Mesenchymal stem cell (in vitro differentiated cells and primary cell): ENCODE measurements around the gene TIPARP.

ENCODE experiments used
- DNase-seq: peaks from one replicate; pipeline ENCODE4 v3.0.0-alpha.2; 2013
- H2AFZ ChIP-seq: one replicate; pipeline ENCODE4 v1.6.1; 2013; ENCODE audit warnings: low read depth, mild to moderate bottlenecking, control low read depth, inconsistent platforms, low read length, moderate library complexity
- H2AK5ac ChIP-seq: 2 replicates; pipeline ENCODE4 v1.6.1; 2013; ENCODE audit warnings: low read length, moderate library complexity, mild to moderate bottlenecking, inconsistent platforms; ENCODE audit not compliant: severe bottlenecking
- H2BK120ac ChIP-seq: one replicate; pipeline ENCODE4 v1.6.1; 2013; ENCODE audit warnings: low read depth, mild to moderate bottlenecking, inconsistent platforms, low read length, moderate library complexity
- H2BK12ac ChIP-seq, 2 experiments: one replicate each; pipeline ENCODE4 v1.6.1; 2013; ENCODE audit warnings: inconsistent platforms in 2 of 2, low read length in 2 of 2, mild to moderate bottlenecking in 2 of 2, moderate library complexity in 2 of 2, control low read depth in 1 of 2
- H2BK15ac ChIP-seq: one replicate; pipeline ENCODE4 v1.6.1; 2013; ENCODE audit warnings: mild to moderate bottlenecking, low read depth, inconsistent platforms; ENCODE audit not compliant: poor library complexity, severe bottlenecking
- H2BK5ac ChIP-seq: 2 replicates; pipeline ENCODE4 v1.6.1; 2013; ENCODE audit warnings: low read depth, mild to moderate bottlenecking, low read length, control low read depth, inconsistent platforms; ENCODE audit not compliant: poor library complexity, severe bottlenecking
- H3K14ac ChIP-seq, 2 experiments: one replicate each; pipeline ENCODE4 v1.6.1; 2013; ENCODE audit warnings: inconsistent platforms in 2 of 2, low read length in 2 of 2, control low read depth in 1 of 2, mild to moderate bottlenecking in 1 of 2, moderate library complexity in 1 of 2
- H3K18ac ChIP-seq, 2 experiments: one replicate each; pipeline ENCODE4 v1.6.1; 2013; ENCODE audit warnings: inconsistent platforms in 2 of 2, low read length in 2 of 2, control low read depth in 1 of 2, low read depth in 1 of 2, mild to moderate bottlenecking in 1 of 2
- H3K23ac ChIP-seq, 2 experiments: one replicate each; pipeline ENCODE4 v1.6.1; 2013; ENCODE audit warnings: inconsistent platforms in 2 of 2, low read length in 2 of 2, mild to moderate bottlenecking in 2 of 2, moderate library complexity in 2 of 2, control low read depth in 1 of 2
- H3K27ac ChIP-seq: 2 replicates; pipeline ENCODE4 v1.5.1; 2013; ENCODE audit warnings: mild to moderate bottlenecking, moderate library complexity, low read length, control low read depth, inconsistent platforms; ENCODE audit not compliant: poor library complexity, severe bottlenecking
- H3K27me3 ChIP-seq, 2 experiments: 2 replicates each; pipeline versions ENCODE4 v1.6.1 to v1.7.0; 2013; ENCODE audit warnings: low read length in 2 of 2, mild to moderate bottlenecking in 2 of 2, moderate library complexity in 2 of 2, control low read depth in 1 of 2, inconsistent platforms in 1 of 2; ENCODE audit not compliant: control insufficient read depth in 1 of 2, insufficient read depth in 1 of 2
- H3K36me3 ChIP-seq, 2 experiments: 2 replicates each; pipeline versions ENCODE4 v1.6.1 to v1.7.0; 2013; ENCODE audit warnings: low read length in 2 of 2, control low read depth in 1 of 2, inconsistent platforms in 1 of 2, low read depth in 1 of 2, mild to moderate bottlenecking in 1 of 2; ENCODE audit not compliant: insufficient read depth in 2 of 2, control insufficient read depth in 1 of 2
- H3K4ac ChIP-seq, 2 experiments: one replicate each; pipeline ENCODE4 v1.6.1; 2013; ENCODE audit warnings: inconsistent platforms in 2 of 2, low read length in 2 of 2, mild to moderate bottlenecking in 2 of 2, moderate library complexity in 2 of 2, control low read depth in 1 of 2, low read depth in 1 of 2
- H3K4me1 ChIP-seq: 2 replicates; pipeline ENCODE4 v1.6.1; 2013; ENCODE audit warnings: low read depth, low read length, control low read depth; ENCODE audit not compliant: control insufficient read depth, insufficient read depth
- H3K4me2 ChIP-seq: 2 replicates; pipeline ENCODE4 v1.6.1; 2013; ENCODE audit warnings: low read length, mild to moderate bottlenecking, inconsistent platforms; ENCODE audit not compliant: poor library complexity, severe bottlenecking
- H3K4me3 ChIP-seq, 2 experiments: 2 replicates each; pipeline versions ENCODE4 v1.5.1 to v1.7.0; 2013; ENCODE audit warnings: low read length in 2 of 2, mild to moderate bottlenecking in 2 of 2, control low read depth in 1 of 2, low read depth in 1 of 2; ENCODE audit not compliant: insufficient read depth in 1 of 2
- H3K79me1 ChIP-seq: replicated peaks from 2 replicates; pipeline ENCODE4 v1.6.1; 2013; ENCODE audit warnings: mild to moderate bottlenecking, control low read depth, low read length, inconsistent platforms; ENCODE audit not compliant: poor library complexity, severe bottlenecking
- H3K9ac ChIP-seq: 2 replicates; pipeline ENCODE4 v1.7.0; 2013; ENCODE audit warnings: mild to moderate bottlenecking, low read length, moderate library complexity
- H3K9me3 ChIP-seq: 2 replicates; pipeline ENCODE4 v1.7.0; 2013; ENCODE audit warnings: mild to moderate bottlenecking, low read length; ENCODE audit not compliant: control insufficient read depth
- H4K8ac ChIP-seq: one replicate; pipeline ENCODE4 v1.6.1; 2013; ENCODE audit warnings: inconsistent platforms, mild to moderate bottlenecking, low read length, moderate library complexity
- H4K91ac ChIP-seq: one replicate; pipeline ENCODE4 v1.6.1; 2013; ENCODE audit warnings: mild to moderate bottlenecking, low read length, inconsistent platforms
- WGBS: methylation state at CpG from one replicate; pipeline ENCODE4 v1.1.7; 2013; ENCODE audit warnings: mixed read lengths; 5-methylcytosine and 5-hydroxymethylcytosine counted together

The TIPARP gene

GRCh38 chr3:156689608-156690007 lies 15.2 kb downstream of the TIPARP start:
- Histone ChIP-seq H2BK15ac (no peak overlapping the region), H3K27me3 (no peaks in the 10 kb centered on the region), H3K36me3 (peaks cover 0 to 11% of the 10 kb centered on the region in 2 experiments), H3K4me2 (no peak overlapping the region), H2AFZ (no peak overlapping the region), H3K4ac (no peak overlapping the region), H2BK120ac (no peak overlapping the region), H3K27ac (no peak overlapping the region), H2BK5ac (no peak overlapping the region), H3K4me1 (peaks cover 1% of the 10 kb centered on the region), H3K23ac (no peak overlapping the region), H2BK12ac (peak overlapping the region in 1 of 2 experiments; percentile 37), H3K18ac (peak overlapping the region in 1 of 2 experiments; percentile 15), H3K79me1 (no peaks in the 10 kb centered on the region), H3K14ac (no peak overlapping the region), H3K4me3 (peak overlapping the region in 1 of 2 experiments; percentile 17), H4K8ac (no peak overlapping the region), H2AK5ac (no peak overlapping the region), H4K91ac (no peak overlapping the region), H3K9me3 (no peaks in the 10 kb centered on the region), H3K9ac (peak overlapping the region; percentile 94)
- DNase-seq: no peak
- 0% methylated on average over 1 of the region's 1 CpG for WGBS

GRCh38 chr3:156691920-156692319 lies 17.5 kb downstream of the TIPARP start:
- H4K91ac ChIP-seq: no peak overlapping the region
- no peak overlapping the region for H3K23ac ChIP-seq
- H2BK120ac ChIP-seq: no peak overlapping the region
- H3K27me3 ChIP-seq: no peaks in the 10 kb centered on the region
- H2BK12ac ChIP-seq: no peak overlapping the region
- H2BK5ac ChIP-seq: no peak overlapping the region
- H3K4me1 ChIP-seq: peaks cover 2% of the 10 kb centered on the region
- no peak overlapping the region for H3K14ac ChIP-seq
- no peak overlapping the region for H3K18ac ChIP-seq
- no peaks in the 10 kb centered on the region for H3K79me1 ChIP-seq
- peak; percentile 87 for DNase-seq
- H3K9me3 ChIP-seq: no peaks in the 10 kb centered on the region
- H4K8ac ChIP-seq: no peak overlapping the region
- no peak overlapping the region for H3K27ac ChIP-seq
- H2AK5ac ChIP-seq: no peak overlapping the region
- H3K4me3 ChIP-seq: peak overlapping the region in 1 of 2 experiments; percentile 61
- no peak overlapping the region for H2AFZ ChIP-seq
- peaks cover 0 to 32% of the 10 kb centered on the region in 2 experiments for H3K36me3 ChIP-seq
- WGBS: no CpG with 5 or more reads among the region's 1 CpG
- H3K9ac ChIP-seq: peak overlapping the region; percentile 94
- no peak overlapping the region for H2BK15ac ChIP-seq
- no peak overlapping the region for H3K4ac ChIP-seq
- H3K4me2 ChIP-seq: no peak overlapping the region

- H3K27ac ChIP-seq: no peak overlapping the region
- peak overlapping the region; percentile 94 for H3K9ac ChIP-seq
- DNase-seq: no peak
- 80% methylated on average over 1 of the region's 2 CpGs for WGBS
- H3K27me3 ChIP-seq: no peaks in the 10 kb centered on the region
- H3K9me3 ChIP-seq: no peaks in the 10 kb centered on the region
- H3K18ac ChIP-seq: no peak overlapping the region
- peaks cover 4% of the 10 kb centered on the region for H3K79me1 ChIP-seq
- no peak overlapping the region for H2BK5ac ChIP-seq
- no peak overlapping the region for H2AK5ac ChIP-seq
- H2AFZ ChIP-seq: no peak overlapping the region
- H3K36me3 ChIP-seq: peaks cover 0 to 45% of the 10 kb centered on the region in 2 experiments
- H4K91ac ChIP-seq: no peak overlapping the region
- H3K4me1 ChIP-seq: peaks cover 2% of the 10 kb centered on the region
- no peak overlapping the region for H3K4me3 ChIP-seq
- H3K4me2 ChIP-seq: no peak overlapping the region
- H3K4ac ChIP-seq: no peak overlapping the region
- H2BK15ac ChIP-seq: no peak overlapping the region
- H3K14ac ChIP-seq: no peak overlapping the region
- H2BK120ac ChIP-seq: no peak overlapping the region
- no peak overlapping the region for H4K8ac ChIP-seq
- H3K23ac ChIP-seq: no peak overlapping the region
- no peak overlapping the region for H2BK12ac ChIP-seq
Measured at GRCh38 chr3:156693166-156693565, 18.8 kb downstream of the TIPARP start.

DNA sequence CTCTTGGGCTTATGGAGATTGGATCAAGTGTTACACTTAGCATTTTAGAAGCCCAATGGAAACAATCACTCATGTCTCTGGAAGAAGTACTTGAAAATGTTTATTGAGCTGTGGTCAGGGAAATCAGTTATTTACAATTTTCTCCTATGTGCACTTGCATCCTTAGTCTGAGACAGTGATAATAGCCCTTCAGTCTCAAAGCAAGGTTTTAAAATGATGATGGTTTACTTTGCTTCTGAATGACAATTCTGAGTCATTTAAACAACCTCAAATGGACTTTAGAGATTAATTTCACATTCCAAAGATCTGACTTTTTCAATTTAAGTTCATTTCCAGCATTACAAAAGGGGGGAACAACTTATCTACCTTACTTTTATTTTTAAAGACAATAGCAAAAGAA lies 20.1 kb downstream of the TIPARP start:
- Histone ChIP-seq H2AK5ac (no peak overlapping the region), H2BK5ac (no peak overlapping the region), H3K36me3 (peaks cover 0 to 51% of the 10 kb centered on the region in 2 experiments), H3K27ac (no peak overlapping the region), H3K18ac (no peak overlapping the region), H3K9ac (no peak overlapping the region), H2BK15ac (no peak overlapping the region), H2BK120ac (no peak overlapping the region), H3K4ac (no peak overlapping the region), H2BK12ac (no peak overlapping the region), H3K14ac (no peak overlapping the region), H2AFZ (no peak overlapping the region), H3K27me3 (no peaks in the 10 kb centered on the region), H3K23ac (no peak overlapping the region), H3K4me1 (peaks cover 2% of the 10 kb centered on the region), H3K4me3 (no peak overlapping the region), H3K4me2 (no peak overlapping the region), H4K91ac (no peak overlapping the region), H3K79me1 (peaks cover 4% of the 10 kb centered on the region), H4K8ac (no peak overlapping the region), H3K9me3 (no peaks in the 10 kb centered on the region)
- DNase-seq: peak; percentile 92
